Epithelial cell of esophagus (primary cell): Measurements from ENCODE around the gene TPK1.
A peak's percentile ranks its signal among the peaks of the same experiment; 100 is the strongest.

Experiments used
- DNase-seq: peaks from one replicate; pipeline ENCODE4 v3.0.0; 2010; ENCODE audit warnings: low read depth
- H3K4me3 ChIP-seq: 2 replicates; pipeline ENCODE4 v1.5.1; 2011; ENCODE audit warnings: mild to moderate bottlenecking, low read length, control low read depth
- TF ChIP-seq, protein P1 (sequence below): IDR thresholded peaks from 2 replicates; pipeline ENCODE4 v1.5.1; 2011; ENCODE audit warnings: low read depth, mild to moderate bottlenecking, low read length, control low read depth, inconsistent platforms; ENCODE audit not compliant: insufficient read depth; ENCODE audit errors: missing control alignments

The TPK1 gene

DNA sequence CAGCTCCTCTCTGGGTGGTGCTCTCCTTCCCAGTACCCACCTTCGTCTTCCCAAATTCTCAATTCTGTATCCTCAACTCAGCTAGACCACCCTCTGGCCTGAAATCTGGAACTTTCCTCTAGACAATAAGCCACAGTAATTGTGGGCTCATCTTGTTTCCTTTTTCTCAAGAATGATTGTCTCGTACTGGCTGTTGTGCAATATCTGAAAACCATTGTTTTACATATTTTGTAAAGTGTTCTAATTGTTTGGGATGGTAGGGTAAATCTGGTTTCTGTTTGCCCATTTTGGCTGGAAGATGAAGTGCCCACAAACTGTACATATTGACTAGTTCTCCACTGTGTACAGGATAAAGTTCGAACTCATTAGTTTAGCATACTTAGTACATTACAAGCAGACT, 421.0 kb downstream of the TPK1 start:
- TF ChIP-seq, protein P1, sequence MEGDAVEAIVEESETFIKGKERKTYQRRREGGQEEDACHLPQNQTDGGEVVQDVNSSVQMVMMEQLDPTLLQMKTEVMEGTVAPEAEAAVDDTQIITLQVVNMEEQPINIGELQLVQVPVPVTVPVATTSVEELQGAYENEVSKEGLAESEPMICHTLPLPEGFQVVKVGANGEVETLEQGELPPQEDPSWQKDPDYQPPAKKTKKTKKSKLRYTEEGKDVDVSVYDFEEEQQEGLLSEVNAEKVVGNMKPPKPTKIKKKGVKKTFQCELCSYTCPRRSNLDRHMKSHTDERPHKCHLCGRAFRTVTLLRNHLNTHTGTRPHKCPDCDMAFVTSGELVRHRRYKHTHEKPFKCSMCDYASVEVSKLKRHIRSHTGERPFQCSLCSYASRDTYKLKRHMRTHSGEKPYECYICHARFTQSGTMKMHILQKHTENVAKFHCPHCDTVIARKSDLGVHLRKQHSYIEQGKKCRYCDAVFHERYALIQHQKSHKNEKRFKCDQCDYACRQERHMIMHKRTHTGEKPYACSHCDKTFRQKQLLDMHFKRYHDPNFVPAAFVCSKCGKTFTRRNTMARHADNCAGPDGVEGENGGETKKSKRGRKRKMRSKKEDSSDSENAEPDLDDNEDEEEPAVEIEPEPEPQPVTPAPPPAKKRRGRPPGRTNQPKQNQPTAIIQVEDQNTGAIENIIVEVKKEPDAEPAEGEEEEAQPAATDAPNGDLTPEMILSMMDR, result no peak
- no peak for DNase-seq
- no peak overlapping the region for H3K4me3 ChIP-seq

DNA sequence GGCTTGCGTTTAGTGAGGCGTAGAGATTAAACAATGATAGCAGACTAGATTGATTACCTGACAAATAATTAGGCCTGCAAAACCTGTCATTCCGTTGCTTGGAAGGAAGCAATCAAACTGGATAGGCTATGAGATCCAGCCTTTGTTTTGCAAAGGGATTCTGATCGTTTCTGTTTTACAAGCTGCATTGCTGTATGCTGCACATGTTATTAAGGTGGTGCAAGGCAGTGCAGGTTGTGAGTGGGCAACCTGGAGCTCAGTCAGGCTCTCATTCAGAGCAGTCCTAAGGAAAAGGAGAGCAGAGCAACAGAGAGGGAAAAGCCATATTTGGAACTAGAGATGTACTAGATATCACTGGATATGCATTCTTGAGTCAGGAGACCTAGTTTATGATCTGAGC, 425.4 kb downstream of the TPK1 start:
- no peak overlapping the region for H3K4me3 ChIP-seq
- TF ChIP-seq, protein P1, result no peak
- no peak for DNase-seq

DNA sequence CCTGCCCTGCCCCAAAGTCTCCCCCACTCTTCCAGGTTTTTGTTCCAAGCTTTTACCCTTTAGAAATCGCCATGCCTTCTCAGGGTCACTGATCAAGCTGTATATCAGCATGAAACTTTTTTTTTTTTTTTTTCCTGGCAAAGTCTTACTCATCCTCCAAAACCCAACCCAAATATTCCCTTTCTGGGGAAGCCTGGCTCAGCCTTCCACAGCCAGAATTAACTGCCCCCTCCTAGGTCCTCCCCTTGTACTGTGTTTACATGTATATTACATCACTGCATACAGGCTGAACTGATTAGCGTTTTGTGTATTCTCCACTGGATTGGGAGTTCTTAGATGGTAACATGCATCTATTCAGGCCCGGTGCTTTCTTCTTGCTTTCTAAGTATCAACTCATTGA, 427.7 kb downstream of the TPK1 start:
- DNase-seq, result peak; percentile 58
- H3K4me3 ChIP-seq, result peak overlapping the region; percentile 26
- TF ChIP-seq, protein P1, result no peak

DNA sequence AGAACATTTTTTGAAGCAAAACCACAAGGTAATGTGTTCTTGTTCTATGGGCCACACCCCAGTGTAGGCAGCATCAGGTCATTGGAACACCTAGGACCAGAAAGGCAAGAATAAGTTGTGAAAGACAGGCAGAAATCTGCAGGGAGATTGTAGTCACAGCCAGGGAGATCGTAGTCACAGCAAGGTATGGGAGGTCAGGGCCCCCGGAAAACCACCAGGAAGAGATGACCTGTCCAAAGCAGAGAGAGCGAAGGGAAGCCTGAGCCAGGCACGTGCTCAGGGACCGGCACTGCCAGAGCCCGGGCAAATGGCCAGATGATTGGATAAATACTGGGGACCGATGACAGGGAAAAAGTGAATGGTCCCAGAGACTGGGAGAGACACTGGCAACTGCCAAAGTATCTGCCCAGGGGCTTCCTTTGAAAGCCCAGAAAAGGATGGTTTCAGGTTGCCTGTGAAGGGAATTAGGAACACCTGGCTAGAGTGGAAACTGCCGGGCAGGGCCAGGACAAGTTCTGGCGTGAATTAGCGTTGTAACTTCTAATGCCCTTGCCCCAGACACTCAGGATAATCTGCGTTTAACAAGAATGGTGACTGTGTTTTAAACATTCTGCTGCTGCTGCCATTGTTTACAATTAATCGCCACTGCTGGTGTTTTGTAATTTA, 428.5 kb downstream of the TPK1 start:
- TF ChIP-seq, protein P1, result no peak
- peak; percentile 93 for DNase-seq
- H3K4me3 ChIP-seq, result peak overlapping the region; percentile 26

DNA sequence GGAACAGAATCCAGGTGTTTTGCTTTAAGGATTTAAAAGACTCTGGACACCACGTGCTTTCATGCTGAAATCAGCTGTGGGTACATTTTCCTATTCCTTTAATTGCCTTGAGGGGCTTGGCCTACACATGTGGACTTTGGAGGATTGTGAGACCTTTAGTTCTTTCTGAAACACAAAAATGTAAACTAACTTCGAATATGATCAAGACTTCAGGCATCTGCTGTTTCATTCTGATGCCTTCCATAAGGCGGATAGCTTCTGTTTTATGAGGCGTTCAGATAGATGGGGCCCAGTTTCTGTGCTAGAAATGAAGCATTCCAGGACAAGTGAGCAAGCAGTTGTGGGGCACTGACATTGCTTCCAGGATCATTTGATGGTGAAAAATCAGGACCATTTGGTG, 430.9 kb downstream of the TPK1 start:
- no peak for DNase-seq
- no peak overlapping the region for H3K4me3 ChIP-seq
- TF ChIP-seq, protein P1, result no peak

DNA sequence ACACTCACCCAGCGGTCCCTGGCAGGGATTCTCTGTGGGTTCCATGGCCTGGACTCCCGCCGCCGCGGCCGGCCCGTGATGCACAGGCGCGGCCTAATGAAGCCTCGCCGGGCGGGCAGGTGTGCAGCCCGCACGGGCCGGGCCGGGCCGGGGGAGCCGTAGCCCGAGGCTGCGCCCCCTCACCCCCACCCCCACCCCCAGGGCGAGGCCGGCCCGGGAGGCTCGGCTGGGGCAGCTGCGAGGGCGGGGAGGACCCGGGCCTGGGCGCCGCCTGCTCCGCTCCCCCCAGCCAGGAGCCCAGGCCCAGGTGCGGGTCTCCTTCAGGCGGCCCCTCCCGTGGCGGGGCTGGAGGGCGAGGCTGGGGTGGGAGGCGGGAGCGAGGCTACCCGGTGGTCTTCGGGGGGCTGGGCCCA, 432.2 kb downstream of the TPK1 start, which contains the start of gene NOBOX:
Gene NOBOX, minus strand, starts transcription at position 45 of the 413 bp plus-strand sequence.
- no peak for DNase-seq
- no peak within 1 kb of the TSS for H3K4me3 ChIP-seq
- TF ChIP-seq, protein P1, result no peak

DNA sequence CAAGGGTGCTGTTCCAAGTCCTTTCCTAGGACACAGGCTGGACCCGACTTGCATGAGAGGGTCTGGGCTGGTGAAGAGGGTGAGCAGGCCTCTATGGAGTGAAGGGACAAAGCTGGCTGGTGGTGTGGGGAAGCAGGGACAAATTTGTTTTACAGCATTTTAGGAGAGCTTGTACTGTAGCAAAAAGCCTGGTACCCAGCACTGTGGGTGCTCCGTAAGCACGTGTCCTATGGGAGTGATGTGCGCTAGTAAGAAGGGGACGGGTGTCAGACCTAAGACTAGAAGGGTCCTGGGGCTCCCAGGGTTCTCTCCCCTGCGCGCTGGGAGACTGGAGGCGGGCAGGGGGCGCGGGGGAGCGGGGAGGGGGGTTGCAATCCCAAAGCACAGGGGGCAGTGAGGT, 432.8 kb downstream of the TPK1 start:
- H3K4me3 ChIP-seq, result no peak overlapping the region
- TF ChIP-seq, protein P1, result no peak
- no peak for DNase-seq
